Nephron (organoid): ENCODE measurements around the gene TOM1L2.
A peak's percentile ranks its signal among the peaks of the same experiment; 100 is the strongest.

Experiments used
- H3K27ac Mint-ChIP-seq, 3 experiments: 2 replicates each; pipeline ENCODE4 v1.8.0; 2020; ENCODE audit warnings: mixed read lengths in 3 of 3, mild to moderate bottlenecking in 2 of 3, moderate library complexity in 1 of 3
- H3K27me3 Mint-ChIP-seq: 2 replicates; pipeline ENCODE4 v1.8.0; 2021; ENCODE audit warnings: low read depth, mild to moderate bottlenecking, moderate library complexity, mixed read lengths
- H3K36me3 Mint-ChIP-seq: 2 replicates; pipeline ENCODE4 v1.8.0; 2020; ENCODE audit warnings: low read depth, mixed read lengths
- H3K4me1 Mint-ChIP-seq: 2 replicates; pipeline ENCODE4 v1.8.0; 2020; ENCODE audit warnings: mixed read lengths
- H3K4me3 Mint-ChIP-seq, 3 experiments: 2 replicates each; pipeline ENCODE4 v1.8.0; 2020; ENCODE audit warnings: mild to moderate bottlenecking in 3 of 3, mixed read lengths in 3 of 3, moderate library complexity in 2 of 3
- H3K9me3 Mint-ChIP-seq: 2 replicates; pipeline ENCODE4 v1.8.0; 2020; ENCODE audit warnings: mixed read lengths
- CTCF ChIP-seq, 3 experiments: fragments of 200-600 bp; sonication (generic); IDR thresholded peaks; one replicate each; pipeline ENCODE4 v1.5.0; 2021; ENCODE audit warnings: antibody characterized with exemption in 3 of 3; ENCODE audit not compliant: unreplicated experiment in 3 of 3

TOM1L2 gene

GRCh38 chr17:17900615-17901520, 71.3 kb downstream of the TOM1L2 start:
- H3K36me3 Mint-ChIP-seq, result peaks cover 26% of the 10 kb centered on the region
- H3K9me3 Mint-ChIP-seq, result no peaks in the 10 kb centered on the region
- H3K27ac Mint-ChIP-seq, result peak overlapping the region; percentile 80 to 93 (median 92)
- H3K4me1 Mint-ChIP-seq, result peaks cover 35% of the 10 kb centered on the region
- no peak for TF ChIP-seq CTCF (IDR thresholded peaks at IDR 0.05; ENCODE audit: unreplicated experiment in 3 of 3)
- peak overlapping the region in 2 of 3 experiments; percentile 1 to 10 for H3K4me3 Mint-ChIP-seq
- peaks cover 10% of the 10 kb centered on the region for H3K27me3 Mint-ChIP-seq

GRCh38 chr17:17899486-17899885, 72.7 kb downstream of the TOM1L2 start:
- H3K4me3 Mint-ChIP-seq, result no peak overlapping the region
- TF ChIP-seq CTCF (IDR thresholded peaks at IDR 0.05; ENCODE audit: unreplicated experiment in 3 of 3), result no peak
- peaks cover 35% of the 10 kb centered on the region for H3K4me1 Mint-ChIP-seq
- no peaks in the 10 kb centered on the region for H3K9me3 Mint-ChIP-seq
- peak overlapping the region in 2 of 3 experiments; percentile 5 to 93 for H3K27ac Mint-ChIP-seq
- H3K27me3 Mint-ChIP-seq, result peaks cover 10% of the 10 kb centered on the region
- peaks cover 19% of the 10 kb centered on the region for H3K36me3 Mint-ChIP-seq

GRCh38 chr17:17898673-17899072, 73.5 kb downstream of the TOM1L2 start:
- H3K36me3 Mint-ChIP-seq, result peaks cover 26% of the 10 kb centered on the region
- no peak for TF ChIP-seq CTCF (IDR thresholded peaks at IDR 0.05; ENCODE audit: unreplicated experiment in 3 of 3)
- H3K27ac Mint-ChIP-seq, result peak overlapping the region in 2 of 3 experiments; percentile 5 to 93
- H3K4me3 Mint-ChIP-seq, result no peak overlapping the region
- H3K9me3 Mint-ChIP-seq, result no peaks in the 10 kb centered on the region
- peaks cover 41% of the 10 kb centered on the region for H3K4me1 Mint-ChIP-seq
- peaks cover 10% of the 10 kb centered on the region for H3K27me3 Mint-ChIP-seq

- Mint-ChIP-seq H3K9me3 (no peaks in the 10 kb centered on the region), H3K27me3 (peaks cover 10% of the 10 kb centered on the region), H3K27ac (no peak overlapping the region), H3K4me1 (peaks cover 35% of the 10 kb centered on the region), H3K36me3 (peaks cover 37% of the 10 kb centered on the region), H3K4me3 (no peak overlapping the region)
- TF ChIP-seq CTCF (IDR thresholded peaks at IDR 0.05; ENCODE audit: unreplicated experiment in 3 of 3), result no peak
Observed at GRCh38 chr17:17897442-17897841, 74.8 kb downstream of the TOM1L2 start.

GRCh38 chr17:17896746-17897145, 75.5 kb downstream of the TOM1L2 start:
- Mint-ChIP-seq H3K9me3 (no peaks in the 10 kb centered on the region), H3K4me1 (peaks cover 33% of the 10 kb centered on the region), H3K27ac (no peak overlapping the region), H3K27me3 (peaks cover 10% of the 10 kb centered on the region), H3K36me3 (peaks cover 40% of the 10 kb centered on the region), H3K4me3 (no peak overlapping the region)
- TF ChIP-seq CTCF (IDR thresholded peaks at IDR 0.05; ENCODE audit: unreplicated experiment in 3 of 3), result no peak
